ENCODE results near the gene OR13C8. TPM values are rescaled to one million over a fixed set of nuclear protein-coding genes. Genes with fewer than 3 reads are reported as not detected.

OR13C8 gene
- total RNA-seq, 1 experiment from 2014 or later: not detected

- no peaks in the 10 kb centered on the region for H3K36me3 Mint-ChIP-seq (ENCODE audit: insufficient read depth, unreplicated experiment)
- no peaks in the 10 kb centered on the region for H3K36me3 ChIP-seq (ENCODE audit: control insufficient read depth, insufficient read depth, low read length)
- no TSS peak for BruUV-seq (replicated peaks)
- H3K4me3 ChIP-seq (ENCODE audit: low read depth, low read length): no peak overlapping the region
- TF ChIP-seq CTCF (IDR thresholded peaks at IDR 0.05; ENCODE audit: insufficient read depth in 1 of 2, low read depth in 1 of 2, low read length in 1 of 2, severe bottlenecking in 1 of 2, unreplicated experiment in 1 of 2): no peak
- H3K27me3 Mint-ChIP-seq (ENCODE audit: insufficient read depth, unreplicated experiment): no peaks in the 10 kb centered on the region
- ChIA-PET POLR2A (no interaction called here), CTCF (no interaction called here)
- intact Hi-C loops (cut with micrococcal nuclease; ENCODE audit: unreplicated experiment): no loop called here
- no peaks in the 10 kb centered on the region for H3K4me1 Mint-ChIP-seq (ENCODE audit: low read depth, unreplicated experiment)
- H3K9me3 ChIP-seq: no peaks in the 10 kb centered on the region; the same call in 1 of the 2 replicates
- DNase-seq: no peak
- no peaks in the 10 kb centered on the region for H3K27me3 ChIP-seq (replicated peaks; ENCODE audit: control insufficient read depth, insufficient read depth, low read length)
- H3K9me3 Mint-ChIP-seq (ENCODE audit: unreplicated experiment): peaks cover 16% of the 10 kb centered on the region
- H3K4me1 ChIP-seq: no peaks in the 10 kb centered on the region
- H3K27ac Mint-ChIP-seq (ENCODE audit: unreplicated experiment): no peak overlapping the region
- H3K4me3 Mint-ChIP-seq (ENCODE audit: unreplicated experiment): no peak overlapping the region
Observed at GRCh38 chr9:104555521-104555920, 13.4 kb upstream of the OR13C8 start.

- H3K4me3 ChIP-seq (ENCODE audit: low read depth, low read length): no peak overlapping the region
- H3K36me3 ChIP-seq (ENCODE audit: control insufficient read depth, insufficient read depth, low read length): no peaks in the 10 kb centered on the region
- no TSS peak for BruUV-seq (replicated peaks)
- no peak for TF ChIP-seq CTCF (IDR thresholded peaks at IDR 0.05; ENCODE audit: insufficient read depth in 1 of 2, low read depth in 1 of 2, low read length in 1 of 2, severe bottlenecking in 1 of 2, unreplicated experiment in 1 of 2)
- H3K36me3 Mint-ChIP-seq (ENCODE audit: insufficient read depth, unreplicated experiment): no peaks in the 10 kb centered on the region
- no peaks in the 10 kb centered on the region for H3K27me3 Mint-ChIP-seq (ENCODE audit: insufficient read depth, unreplicated experiment)
- H3K4me3 Mint-ChIP-seq (ENCODE audit: unreplicated experiment): no peak overlapping the region
- H3K9me3 ChIP-seq: no peaks in the 10 kb centered on the region; the same call in 1 of the 2 replicates
- H3K9me3 Mint-ChIP-seq (ENCODE audit: unreplicated experiment): peaks cover 16% of the 10 kb centered on the region
- no peaks in the 10 kb centered on the region for H3K4me1 ChIP-seq
- CTCF ChIA-PET: no interaction called here
- no peaks in the 10 kb centered on the region for H3K4me1 Mint-ChIP-seq (ENCODE audit: low read depth, unreplicated experiment)
- H3K27ac Mint-ChIP-seq (ENCODE audit: unreplicated experiment): no peak overlapping the region
- intact Hi-C loops (cut with micrococcal nuclease; ENCODE audit: unreplicated experiment): no loop called here
- POLR2A ChIA-PET: no interaction called here
- no peaks in the 10 kb centered on the region for H3K27me3 ChIP-seq (replicated peaks; ENCODE audit: control insufficient read depth, insufficient read depth, low read length)
- peak; percentile 2 to 31 for DNase-seq
Observed at GRCh38 chr9:104556830-104557634, 11.9 kb upstream of the OR13C8 start.

- H3K36me3 Mint-ChIP-seq (ENCODE audit: insufficient read depth, unreplicated experiment): no peaks in the 10 kb centered on the region
- POLR2A ChIA-PET: no interaction called here
Observed at GRCh38 chr9:104564358-104564757, 4.6 kb upstream of the OR13C8 start.

More at GRCh38 chr9:104564358-104564757, 4.6 kb upstream of the OR13C8 start:
- no peaks in the 10 kb centered on the region for H3K4me1 ChIP-seq
- intact Hi-C loops (cut with micrococcal nuclease; ENCODE audit: unreplicated experiment): no loop called here
- no peaks in the 10 kb centered on the region for H3K36me3 ChIP-seq (ENCODE audit: control insufficient read depth, insufficient read depth, low read length)
- BruUV-seq (replicated peaks): no TSS peak
- TF ChIP-seq CTCF (IDR thresholded peaks at IDR 0.05; ENCODE audit: insufficient read depth in 1 of 2, low read depth in 1 of 2, low read length in 1 of 2, severe bottlenecking in 1 of 2, unreplicated experiment in 1 of 2): no peak
- no peak overlapping the region for H3K4me3 ChIP-seq (ENCODE audit: low read depth, low read length)
- H3K9me3 ChIP-seq: no peaks in the 10 kb centered on the region
- CTCF ChIA-PET: interaction anchor here (0.7 kb wide), 1 partner anchor 17 kb away, joined by 3 read pairs; no protein-coding TSS in a partner anchor
- H3K9me3 Mint-ChIP-seq (ENCODE audit: unreplicated experiment): peaks cover 3% of the 10 kb centered on the region
- no peaks in the 10 kb centered on the region for H3K27me3 Mint-ChIP-seq (ENCODE audit: insufficient read depth, unreplicated experiment)
- no peak overlapping the region for H3K4me3 Mint-ChIP-seq (ENCODE audit: unreplicated experiment)
- no peak for DNase-seq
- H3K27me3 ChIP-seq (replicated peaks; ENCODE audit: control insufficient read depth, insufficient read depth, low read length): no peaks in the 10 kb centered on the region
- H3K4me1 Mint-ChIP-seq (ENCODE audit: low read depth, unreplicated experiment): no peaks in the 10 kb centered on the region
- no peak overlapping the region for H3K27ac Mint-ChIP-seq (ENCODE audit: unreplicated experiment)
